ENCODE results near the gene WDFY4.

WDFY4 gene

DNA sequence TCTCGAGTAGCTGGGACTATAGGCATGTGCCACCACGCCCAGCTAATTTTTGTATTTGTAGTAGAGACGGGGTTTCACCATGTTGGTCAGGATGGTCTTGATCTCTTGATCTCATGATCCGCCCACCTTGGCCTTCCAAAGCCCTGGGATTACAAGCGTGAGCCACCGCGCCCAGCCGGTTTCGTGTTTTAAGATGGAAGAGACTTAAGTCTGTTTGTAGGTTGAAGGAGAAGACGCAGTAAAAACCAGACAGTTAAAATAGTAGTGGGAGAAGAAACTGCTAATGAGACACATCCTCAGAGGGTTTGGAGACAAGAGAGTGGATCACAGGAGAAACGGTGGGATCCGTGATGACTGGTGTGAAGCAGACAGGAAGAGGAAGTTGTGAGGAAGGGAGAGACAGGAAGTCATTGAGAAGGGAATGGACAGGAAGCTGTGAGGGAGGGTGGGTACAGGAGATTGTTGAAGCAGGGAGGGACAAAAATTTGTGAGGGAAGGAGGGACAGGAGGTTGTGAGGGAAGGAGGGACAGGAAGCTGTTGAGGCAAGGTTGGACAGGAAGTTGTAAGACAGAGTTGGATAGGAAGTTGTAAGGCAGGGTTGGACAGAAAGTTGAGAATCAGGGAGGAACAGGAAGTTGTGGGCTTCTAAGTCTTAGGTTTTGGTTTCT, 115.5 kb downstream of the WDFY4 start:
- peak in 1 of 2 donors; percentile 44 for DNase-seq

DNA sequence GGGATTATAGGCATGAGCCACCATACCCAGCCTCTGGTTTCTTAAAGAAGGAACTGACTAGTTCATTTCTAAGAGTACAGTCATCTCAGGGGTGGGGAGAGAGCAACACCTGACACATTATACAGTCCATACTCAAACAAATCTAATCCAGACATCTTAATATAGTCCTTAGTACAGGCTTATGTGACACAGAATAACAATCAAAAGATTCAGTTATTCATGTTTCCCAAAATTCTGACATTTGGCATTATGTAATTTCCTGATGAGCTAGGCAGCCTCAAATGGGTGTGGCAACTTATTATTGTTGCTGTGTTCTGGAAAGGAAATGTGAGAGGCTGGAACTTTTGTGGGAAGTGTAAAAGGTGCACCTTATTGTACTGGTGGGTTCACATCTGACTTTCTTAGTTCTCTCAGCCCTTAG, 116.3 kb downstream of the WDFY4 start:
- DNase-seq, result no peak

GRCh38 chr10:48802611-48803071, 118.0 kb downstream of the WDFY4 start:
- peak in 1 of 2 donors; percentile 25 for DNase-seq

DNA sequence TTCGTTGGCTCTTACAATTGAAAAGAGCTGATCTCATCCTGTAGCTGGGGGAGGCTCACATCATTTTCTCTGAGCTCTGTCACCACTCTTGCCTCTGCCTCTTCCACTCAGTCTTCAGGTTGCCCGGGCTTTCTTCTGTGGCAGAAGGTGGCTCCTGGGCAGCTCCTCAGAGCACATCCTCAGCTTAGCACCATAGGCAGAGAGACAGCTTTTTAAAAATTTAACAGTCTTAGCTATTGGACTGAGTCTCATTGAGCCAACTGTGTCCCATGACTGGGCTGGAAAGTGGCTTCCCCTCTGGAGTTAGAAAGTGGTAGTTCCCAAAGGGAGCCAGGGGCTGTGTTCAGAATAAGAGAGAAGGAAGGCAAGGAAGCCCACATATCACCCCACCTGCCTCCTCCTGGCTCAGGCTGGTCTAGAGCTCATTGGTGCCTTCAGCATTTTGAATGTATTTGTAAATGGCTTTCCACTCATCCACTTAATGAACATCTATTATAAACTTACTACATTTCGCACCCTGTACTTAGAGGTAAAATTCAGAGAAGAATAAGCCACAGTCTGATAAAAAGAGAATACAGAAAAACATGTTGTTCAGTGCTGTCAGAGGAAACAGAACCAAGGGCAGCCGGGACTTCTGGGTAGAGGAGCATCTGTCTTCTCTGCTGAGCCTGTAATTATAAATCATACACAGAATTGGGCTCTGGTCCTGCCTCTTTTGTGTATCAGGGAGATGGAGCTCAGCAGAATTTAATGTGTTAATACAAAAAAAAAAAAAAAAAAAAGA, 119.3 kb downstream of the WDFY4 start:
- DNase-seq, result no peak

DNA sequence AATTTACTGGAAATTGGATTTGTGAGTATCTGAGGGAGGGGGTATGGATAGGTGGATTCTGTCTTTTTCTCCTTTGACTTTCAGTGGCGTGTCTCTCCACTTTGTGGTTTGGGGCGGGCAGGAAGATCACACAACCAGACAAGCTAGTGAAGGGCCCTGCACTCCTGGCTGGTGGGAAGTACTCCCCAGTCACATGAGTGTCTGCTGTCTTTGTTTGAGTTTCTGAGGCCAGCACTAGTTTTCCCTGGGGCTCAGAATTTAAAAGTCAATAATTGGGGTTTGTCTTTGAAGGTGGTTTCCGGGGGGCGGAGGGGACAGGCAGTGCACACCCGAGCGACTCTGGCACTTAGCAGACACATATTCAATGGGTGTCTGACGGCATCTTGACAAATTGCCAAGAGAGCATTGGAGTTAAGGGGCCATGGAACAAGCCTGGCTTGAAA, 120.1 kb downstream of the WDFY4 start:
- DNase-seq, result no peak

DNA sequence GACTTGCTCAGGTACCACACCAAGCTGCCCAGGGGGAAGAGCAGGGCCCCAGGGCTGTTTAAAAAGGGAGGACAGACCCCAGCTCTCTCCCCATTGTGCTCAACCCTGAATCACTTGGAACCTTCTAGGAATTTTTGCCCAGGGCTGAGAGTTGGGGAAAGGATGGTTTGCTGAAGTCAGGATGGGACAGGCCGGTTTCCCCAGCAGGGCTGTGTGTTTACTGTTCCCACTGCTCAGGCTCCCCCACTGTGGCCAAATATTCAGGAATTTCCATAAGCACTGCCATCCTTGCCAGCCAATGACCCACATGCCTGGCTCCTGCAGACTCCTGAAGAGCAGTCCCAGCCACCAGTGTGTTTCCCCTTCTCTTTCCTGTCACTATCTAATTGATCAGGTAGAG, 120.7 kb downstream of the WDFY4 start:
- DNase-seq, result no peak

DNA sequence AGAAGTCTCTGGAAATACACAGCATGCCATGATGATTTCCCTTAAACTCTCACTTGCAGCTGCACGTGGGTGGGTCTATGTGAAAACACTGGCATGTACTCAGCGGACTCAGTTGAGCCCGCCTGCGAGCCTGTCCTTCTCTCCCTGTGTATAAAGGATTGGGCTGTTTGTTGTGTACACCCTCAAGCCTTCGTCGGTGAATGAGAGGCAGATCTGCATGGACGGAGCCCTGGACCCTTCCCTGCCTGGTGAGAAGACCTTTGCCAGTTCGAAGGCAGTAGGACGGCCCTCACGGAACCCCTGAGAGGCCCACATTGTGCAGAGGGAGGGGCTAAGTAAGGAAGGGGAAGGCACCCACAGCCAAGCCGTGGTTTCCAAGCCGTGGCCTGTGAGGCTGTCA, 121.2 kb downstream of the WDFY4 start:
- DNase-seq, result no peak

- no peak for DNase-seq
Measured at GRCh38 chr10:48806342-48806741, 121.7 kb downstream of the WDFY4 start.

DNA sequence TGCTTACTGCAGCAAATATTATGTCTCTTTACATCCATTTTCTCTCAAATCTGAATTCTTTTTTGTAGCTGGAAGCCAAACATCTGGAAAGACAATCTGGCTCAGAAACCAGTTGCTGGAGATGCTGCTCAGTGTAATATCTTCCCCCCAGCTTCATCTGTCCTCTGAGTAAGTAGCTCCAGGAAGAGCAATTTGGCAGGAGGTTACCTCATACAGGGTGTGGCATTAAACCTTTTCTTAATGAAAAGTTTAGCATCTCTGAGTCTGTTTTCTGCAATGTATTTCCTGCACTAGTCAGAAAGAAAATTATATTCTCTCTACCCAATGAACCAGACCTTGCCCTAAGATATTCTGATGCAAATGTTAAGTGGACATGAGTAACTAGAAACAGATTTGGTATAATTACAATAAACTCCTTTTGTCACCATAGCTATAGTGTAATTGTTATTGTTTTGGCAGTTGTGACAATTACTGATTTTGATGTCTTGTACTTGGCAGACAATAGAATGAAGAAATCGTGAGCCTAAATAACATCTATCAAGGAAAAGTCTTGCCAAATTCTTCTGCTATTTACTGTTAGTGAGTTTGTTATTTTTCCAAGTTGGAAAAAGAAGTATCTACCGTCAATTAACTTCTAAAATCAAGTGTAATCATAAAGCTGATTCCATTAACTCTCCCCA, 123.3 kb downstream of the WDFY4 start:
- DNase-seq, result no peak

DNA sequence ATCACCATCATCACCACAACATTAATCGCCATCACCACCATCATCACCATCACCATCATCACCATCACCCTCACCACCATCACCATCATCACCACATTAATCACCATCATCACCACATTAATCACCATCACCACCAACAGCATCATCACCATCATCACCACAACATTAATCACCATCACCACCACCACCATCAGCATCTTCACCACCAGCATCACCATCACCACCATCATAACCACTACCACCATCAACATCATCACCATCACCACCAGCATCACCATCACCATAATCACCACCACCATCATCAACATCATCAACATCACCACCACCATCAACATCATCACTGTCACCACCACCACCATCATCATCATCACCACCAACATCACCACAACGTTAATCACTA, 124.6 kb downstream of the WDFY4 start:
- DNase-seq, result no peak

- no peak for DNase-seq
Measured at GRCh38 chr10:48811461-48811860, 126.8 kb downstream of the WDFY4 start.

GRCh38 chr10:48811917-48812316, 127.2 kb downstream of the WDFY4 start:
- DNase-seq, result no peak

- no peak for DNase-seq
Measured at GRCh38 chr10:48813291-48813690, 128.6 kb downstream of the WDFY4 start.

DNA sequence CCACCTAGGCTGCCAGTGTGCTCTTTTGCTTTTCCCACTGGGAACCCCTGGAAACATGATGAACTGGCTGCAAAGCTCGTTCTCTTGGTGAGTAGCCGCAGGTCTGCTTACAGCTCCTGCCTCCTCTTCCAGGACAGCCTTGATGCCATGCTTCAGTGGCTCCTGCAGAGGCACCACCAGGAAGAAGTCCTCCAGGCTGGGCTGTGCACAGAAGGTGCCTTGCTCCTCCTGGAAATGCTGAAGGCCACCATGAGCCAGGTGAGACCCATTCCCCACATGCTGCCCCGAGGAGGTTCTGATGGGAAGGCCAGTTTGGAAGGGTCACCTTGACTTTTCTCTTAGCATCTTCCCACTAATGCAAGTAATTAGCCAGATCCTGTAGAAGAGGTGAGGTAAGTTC, 129.2 kb downstream of the WDFY4 start:
- no peak for DNase-seq

GRCh38 chr10:48814933-48815332, 130.3 kb downstream of the WDFY4 start:
- DNase-seq, result no peak

DNA sequence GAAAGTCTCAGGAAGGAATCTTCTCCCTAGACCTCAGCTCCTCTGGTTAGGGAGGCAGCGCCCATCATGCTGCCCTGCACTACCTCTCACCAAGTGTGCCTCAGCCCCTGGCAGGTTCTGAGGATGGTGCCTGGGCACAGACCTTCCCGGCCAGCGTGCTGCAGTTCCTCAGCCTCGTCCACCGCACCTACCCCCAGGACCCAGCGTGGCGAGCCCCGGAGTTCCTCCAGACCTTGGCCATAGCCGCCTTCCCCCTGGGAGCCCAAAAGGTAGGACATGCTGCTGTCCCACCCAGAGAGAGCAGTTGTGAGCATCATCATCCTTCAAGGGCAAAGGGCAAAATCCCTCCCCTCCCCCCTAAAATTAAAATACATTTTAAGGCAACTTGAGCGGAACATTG, 132.5 kb downstream of the WDFY4 start:
- DNase-seq, result no peak

- DNase-seq, result no peak
Measured at GRCh38 chr10:48818081-48818480, 133.4 kb downstream of the WDFY4 start.

DNA sequence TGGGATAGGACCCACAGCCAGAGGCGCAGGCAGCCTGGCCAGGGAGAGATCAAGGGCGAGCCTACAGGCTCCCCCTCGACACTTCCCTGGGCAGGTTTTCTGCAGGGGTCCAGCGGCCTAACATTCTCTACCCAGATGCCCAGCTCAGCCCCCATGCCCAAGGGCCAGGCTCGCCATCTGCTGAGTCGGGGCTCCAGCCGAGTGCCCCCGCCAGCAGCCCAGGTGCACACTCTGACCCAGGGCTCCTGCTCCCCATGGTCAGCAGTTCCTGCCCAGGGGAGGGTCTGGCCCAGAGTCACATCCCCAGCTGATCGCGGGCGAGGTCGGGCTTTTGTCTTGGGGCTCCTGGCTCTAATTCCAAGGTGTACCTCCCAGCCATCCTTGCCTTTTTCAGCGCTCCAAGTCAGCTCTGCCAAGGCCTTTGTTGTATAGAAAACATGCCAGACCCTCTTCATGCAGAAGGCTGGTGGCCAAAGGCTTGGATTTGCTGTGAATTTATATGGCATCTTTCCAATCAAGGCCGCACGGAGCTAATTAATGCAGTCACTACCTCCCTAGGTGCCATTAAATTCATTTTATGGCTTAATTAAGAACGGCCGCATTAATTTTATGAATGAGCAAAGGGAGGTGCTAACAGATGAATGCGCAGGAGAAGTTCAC, 134.3 kb downstream of the WDFY4 start:
- DNase-seq, result no peak

- DNase-seq, result no peak
Measured at GRCh38 chr10:48819783-48820182, 135.1 kb downstream of the WDFY4 start.

DNA sequence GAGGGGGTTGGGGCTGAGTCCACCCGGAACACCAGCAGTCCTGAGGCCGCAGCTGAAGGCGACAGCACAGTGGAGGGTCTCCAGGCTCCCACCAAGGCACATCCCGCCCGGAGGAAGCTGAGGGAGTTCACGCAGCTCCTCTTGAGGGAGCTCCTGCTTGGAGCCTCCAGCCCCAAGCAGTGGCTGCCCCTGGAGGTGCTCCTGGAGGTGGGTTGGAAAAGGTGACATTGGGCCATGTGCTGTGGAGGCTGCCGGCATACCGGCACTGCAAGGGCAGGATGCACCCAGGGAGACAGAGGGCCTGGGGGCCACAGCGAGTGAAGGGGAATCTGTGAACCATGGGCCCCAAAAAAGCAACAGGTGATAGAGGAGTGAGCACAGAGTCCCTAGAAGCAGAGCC, 135.6 kb downstream of the WDFY4 start:
- no peak for DNase-seq

- DNase-seq, result no peak
Measured at GRCh38 chr10:48820699-48821098, 136.0 kb downstream of the WDFY4 start.

GRCh38 chr10:48821111-48821510, 136.4 kb downstream of the WDFY4 start:
- no peak for DNase-seq

DNA sequence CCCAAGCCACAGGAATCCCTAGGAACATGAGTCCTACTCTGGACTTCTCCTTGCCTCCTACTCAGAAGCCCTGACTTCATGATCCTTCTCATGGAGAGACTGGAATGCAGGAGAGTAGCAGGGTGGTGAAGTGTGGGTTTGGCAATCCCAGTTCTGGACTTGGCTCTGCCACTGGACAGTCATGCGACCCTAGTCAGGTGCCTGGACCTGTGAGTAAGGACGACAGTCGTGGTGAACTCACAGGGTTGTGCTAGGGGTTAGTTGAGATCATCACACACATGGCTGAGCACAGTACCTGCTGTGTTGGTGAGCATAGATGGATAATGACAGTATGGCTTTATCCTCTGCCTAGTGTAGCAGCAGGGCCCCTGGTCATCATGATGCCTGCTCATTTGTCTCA, 137.0 kb downstream of the WDFY4 start:
- no peak for DNase-seq

All from CD4-positive, alpha-beta T cell treated with Interleukin-1 beta for 1 hour (primary cell).